Lower leg skin (tissue), 4 donors: ENCODE measurements around the gene PLPP7. TPM values are rescaled to one million over a fixed set of nuclear protein-coding genes. Genes with fewer than 3 reads are reported as not detected.
"Not testable (repeated sequence)": the region's sequence is repeated elsewhere in the genome, so short reads cannot be mapped to it uniquely, and the experiment has no call there.

ENCODE experiments used
- DNase-seq, 2 donors: peaks; one replicate each; pipeline ENCODE4 v3.0.0-alpha.2; 2019; ENCODE audit warnings: low spot score in 2 of 2
- H3K4me3 ChIP-seq: fragments of 200-600 bp; sonication (generic); 2 replicates; pipeline ENCODE4 v1.5.1; 2017; ENCODE audit warnings: mild to moderate bottlenecking, low read depth; ENCODE audit not compliant: poor library complexity, severe bottlenecking
- CTCF ChIP-seq, 3 donors: fragments of 450-650 bp; IDR thresholded peaks; one replicate each; pipeline ENCODE4 v1.5.1; 2016; ENCODE audit warnings: antibody characterized with exemption in 3 of 3, mild to moderate bottlenecking in 3 of 3, moderate library complexity in 2 of 3
- POLR2A ChIP-seq, 2 donors: fragments of 450-650 bp; IDR thresholded peaks; one replicate each; pipeline ENCODE4 v1.6.1; 2016 to 2017; ENCODE audit warnings: antibody characterized with exemption in 2 of 2, mild to moderate bottlenecking in 1 of 2, moderate library complexity in 1 of 2
- WGBS, 2 donors: methylation state at CpG; one replicate each; pipeline ENCODE4 v1.1.5; 2018; 5-methylcytosine and 5-hydroxymethylcytosine counted together
- intact Hi-C: fragments of 100-400 bp; cut with DNase I; formaldehyde crosslinking; loops from one replicate; pipeline ENCODE4 v1.15.0; 2023; ENCODE audit warnings: low total_unique reads
- total RNA-seq, 4 donors: library from RNA; depleted of rRNA; stranded (reverse); fragments of >200 nt; gene quantifications; one replicate each; pipeline ENCODE4 v1.1.0, GENCODE V29; 2016

PLPP7 gene
- total RNA-seq = 1 to 10 TPM in 2 of 4 donors, under 1 TPM in 1, not detected in 1; 0.27 to 2.6 (median 1.1) TPM

GRCh38 chr9:131289301-131290035 is at the start of gene PLPP7:
PLPP7 (plus strand) TSS chr9:131289723; CDS start chr9:131289998, 275 bp downstream.
- TF ChIP-seq POLR2A (IDR thresholded peaks at IDR 0.05) = no peak
- no peak for TF ChIP-seq CTCF (IDR thresholded peaks at IDR 0.05)
- 62 to 67% methylated on average over 17 to 18 of the region's 28 CpGs for WGBS, 2 donors
- intact Hi-C loops = no loop called here
- H3K4me3 ChIP-seq = no peak within 1 kb of the TSS
- DNase-seq = no peak

DNA sequence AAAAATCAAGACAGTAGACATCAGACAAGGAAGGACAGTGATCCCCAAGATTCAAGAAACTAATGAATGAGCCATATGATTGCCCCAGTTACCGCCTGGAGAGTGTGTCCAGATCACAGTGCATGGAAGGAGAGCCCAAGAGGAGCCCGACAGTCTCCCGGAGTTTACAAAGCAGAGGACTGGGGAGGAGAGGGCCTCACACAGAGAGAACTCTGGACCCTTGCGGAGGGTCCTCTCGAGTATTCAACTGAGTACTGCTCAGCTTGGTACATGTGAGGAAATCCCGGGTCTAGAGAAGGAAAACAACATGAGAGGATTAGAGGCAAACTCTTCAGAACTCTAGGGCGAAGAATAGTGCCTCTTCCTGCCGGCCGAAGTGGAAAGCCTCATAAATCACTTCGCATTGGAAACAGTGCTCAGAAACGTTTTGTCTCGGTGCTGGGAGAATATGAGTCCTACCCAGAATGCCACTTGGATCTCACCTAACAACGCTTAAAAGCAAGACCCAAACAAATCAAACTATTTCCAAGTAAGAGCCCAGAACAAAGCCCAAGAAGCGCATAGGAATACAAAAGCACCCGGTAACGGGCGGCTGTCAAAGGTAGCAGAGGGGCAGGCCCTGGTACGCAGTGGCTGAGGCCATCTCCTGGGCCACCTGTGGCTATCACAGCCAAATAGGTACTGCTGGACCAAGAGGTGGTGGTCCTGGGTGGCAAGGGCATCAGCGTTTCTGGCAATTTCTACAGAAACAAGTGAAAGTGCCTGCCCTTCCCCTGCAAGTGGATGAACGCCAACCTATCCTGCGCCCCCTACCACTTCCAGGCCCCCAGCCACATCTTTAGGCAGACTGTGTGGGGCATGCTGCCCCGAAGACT is 49.2 kb upstream of the PLPP7 start:
- no peak for DNase-seq
- WGBS, 2 donors = 79% methylated on average over 22 of the region's 22 CpGs
- no peak for TF ChIP-seq CTCF (IDR thresholded peaks at IDR 0.05)
- no peak for TF ChIP-seq POLR2A (IDR thresholded peaks at IDR 0.05)
- intact Hi-C loops = no loop called here
- H3K4me3 ChIP-seq = no peak overlapping the region

GRCh38 chr9:131244331-131244730 is 45.2 kb upstream of the PLPP7 start:
- H3K4me3 ChIP-seq, intact Hi-C loops, DNase-seq: not testable (repeated sequence)
- WGBS, 2 donors = 87 to 92% methylated on average over 5 of the region's 5 CpGs

GRCh38 chr9:131246618-131247017 is 42.9 kb upstream of the PLPP7 start:
- DNase-seq = no peak
- intact Hi-C loops = no loop called here
- TF ChIP-seq POLR2A (IDR thresholded peaks at IDR 0.05) (no peak), CTCF (IDR thresholded peaks at IDR 0.05) (no peak)
- no peak overlapping the region for H3K4me3 ChIP-seq
- 87 to 88% methylated on average over 4 of the region's 4 CpGs for WGBS, 2 donors

DNA sequence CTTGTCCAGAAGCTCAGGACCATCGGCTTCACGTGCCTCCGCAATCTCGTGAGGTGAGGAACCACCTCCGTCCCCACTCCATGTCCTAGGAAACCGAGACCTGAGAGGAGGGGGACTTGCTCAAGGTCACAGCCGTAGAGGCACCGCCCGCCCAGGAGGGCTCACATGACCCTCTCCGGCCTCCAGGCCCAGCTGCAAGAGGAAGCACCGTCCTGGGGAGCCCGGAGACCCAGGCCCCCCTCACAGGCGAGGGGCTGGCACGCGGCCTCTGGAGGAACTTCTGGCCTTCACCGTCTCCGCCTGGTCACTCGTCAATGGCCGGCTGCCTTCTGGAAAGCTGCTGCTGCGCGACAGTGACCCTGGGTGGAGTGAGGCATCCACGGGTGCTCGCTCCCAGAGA is 37.4 kb upstream of the PLPP7 start:
- no peak overlapping the region for H3K4me3 ChIP-seq
- DNase-seq = no peak
- intact Hi-C loops = no loop called here
- TF ChIP-seq POLR2A (IDR thresholded peaks at IDR 0.05) = no peak
- no peak for TF ChIP-seq CTCF (IDR thresholded peaks at IDR 0.05)
- WGBS, 2 donors = 77 to 94% methylated on average over 21 to 23 of the region's 23 CpGs

DNA sequence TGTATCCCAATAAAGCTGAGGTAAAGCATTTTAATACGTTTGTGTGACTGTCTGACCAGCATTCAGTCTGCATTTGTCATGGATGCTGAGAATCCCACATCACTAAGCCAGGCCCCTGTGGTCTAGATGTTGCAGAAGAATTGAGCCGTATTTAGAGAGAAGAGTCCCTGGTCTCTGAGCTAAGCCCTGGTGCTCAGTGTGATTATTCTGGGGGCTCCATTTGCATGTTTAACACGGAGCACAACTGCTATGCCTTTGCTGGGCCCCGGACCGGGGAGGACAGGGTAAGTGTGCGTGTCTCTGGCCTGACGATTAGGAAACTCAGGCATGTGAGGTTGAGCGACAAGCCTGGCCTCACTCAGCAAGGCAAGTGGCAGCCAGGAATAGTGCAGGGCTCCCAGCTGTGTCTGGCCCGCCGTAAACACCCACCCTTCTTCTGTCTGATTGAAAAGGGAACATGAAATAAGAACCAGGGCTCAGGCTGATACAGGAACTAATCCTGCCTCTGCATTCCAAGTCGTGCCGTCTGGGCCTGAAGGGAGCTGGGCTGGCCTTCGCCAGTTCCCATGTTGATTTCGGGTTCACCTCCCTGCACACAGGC is 35.5 kb upstream of the PLPP7 start:
- WGBS, 2 donors = 53 to 56% methylated on average over 14 of the region's 14 CpGs

More for the DNA sequence above, 35.5 kb upstream of the PLPP7 start:
- intact Hi-C loops = no loop called here
- TF ChIP-seq POLR2A (IDR thresholded peaks at IDR 0.05) (no peak), CTCF (IDR thresholded peaks at IDR 0.05) (no peak)
- DNase-seq = peak in 1 of 2 donors; percentile 57
- no peak overlapping the region for H3K4me3 ChIP-seq
